HCT116 (cell line): Measurements from ENCODE around the gene KRTAP5-4. TPM values are rescaled to one million over a fixed set of nuclear protein-coding genes. Genes with fewer than 3 reads are reported as not detected.

Experiments used
- ATAC-seq: fragments of 200-7000 bp; cut with Tn5 transposase; 2 replicates; pipeline ENCODE4 v1.9.1; 2020; ENCODE audit warnings: mild to moderate bottlenecking, moderate library complexity
- BruUV-seq: library from RNA; stranded (reverse); fragments of 400-500 nt; replicated peaks from 2 replicates; lab custom pipeline; 2021; lab: Mats Ljungman, UMichigan
- CTCF ChIA-PET: fragments of 300-600 bp; sonication (Branson Sonifier 250); formaldehyde crosslinking; loops from one replicate; lab custom pipeline; 2021; ENCODE audit warnings: antibody characterized with exemption; lab: Charles Lee
- POLR2A ChIA-PET: fragments of 300-600, 350-600 bp; sonication (Branson Sonifier 250); formaldehyde crosslinking; loops from one replicate; lab custom pipeline; 2021; ENCODE audit warnings: antibody characterized with exemption; lab: Charles Lee
- RAD21 ChIA-PET, 2 experiments: fragments of 300-600 bp; sonication (Branson Sonifier 250); formaldehyde crosslinking; loops; one replicate each; lab custom pipeline; 2023; ENCODE audit warnings: low total read pairs in 2 of 2; ENCODE audit not compliant: uncharacterized antibody in 2 of 2, unreplicated experiment in 2 of 2, low non-redundant PET in 1 of 2; lab: Charles Lee
- DNase-seq: peaks from one replicate; pipeline ENCODE4 v3.0.0-alpha.2; 2010; ENCODE audit warnings: low read depth, low spot score
- H2AFZ ChIP-seq: fragments of 200-600 bp; shearing (Covaris generic), sonication (generic); 2 replicates; pipeline ENCODE4 v1.6.1; 2017; ENCODE audit warnings: low read depth, mixed run types, mixed read lengths, antibody characterized with exemption, low read length; ENCODE audit not compliant: poor library complexity, severe bottlenecking
- H3K27ac ChIP-seq: 2 replicates; pipeline ENCODE4 v1.5.1; 2012; ENCODE audit warnings: low read depth, low read length
- H3K27me3 ChIP-seq: fragments of 200-600 bp; sonication (generic); 2 replicates; pipeline ENCODE4 v1.6.1; 2016; ENCODE audit warnings: mixed run types, low read length, mixed read lengths; ENCODE audit not compliant: insufficient read depth
- H3K36me3 ChIP-seq, 2 experiments: fragments of 200-500 bp in 1 of 2; fragments of 200-600 bp in 1 of 2; sonication (Bioruptor generic) in 1 of 2; sonication (generic) in 1 of 2; 2 replicates each; pipeline versions ENCODE4 v1.5.1 to v1.6.1; 2014 to 2016; ENCODE audit warnings: low read length in 2 of 2, inconsistent platforms in 1 of 2, mixed read lengths in 1 of 2, mixed run types in 1 of 2; ENCODE audit not compliant: insufficient read depth in 2 of 2, control insufficient read depth in 1 of 2
- H3K4me1 ChIP-seq, 2 experiments: fragments of 200-600 bp in 1 of 2; sonication (generic) in 1 of 2; 2 replicates each; pipeline versions ENCODE4 v1.5.1 to v1.6.1; 2012 to 2017; ENCODE audit warnings: low read length in 2 of 2, inconsistent platforms in 1 of 2, mild to moderate bottlenecking in 1 of 2, mixed read lengths in 1 of 2, mixed run types in 1 of 2, moderate library complexity in 1 of 2; ENCODE audit not compliant: insufficient read depth in 2 of 2, control insufficient read depth in 1 of 2
- H3K4me2 ChIP-seq: fragments of 200-600 bp; sonication (generic); 2 replicates; pipeline ENCODE4 v1.6.1; 2017; ENCODE audit warnings: mixed run types, low read length, mixed read lengths
- H3K4me3 ChIP-seq, 2 experiments: fragments of 200-600 bp in 1 of 2; sonication (generic) in 1 of 2; replicated peaks in 1 of 2; 2 replicates each; pipeline ENCODE4 v1.5.1; 2011 to 2016; ENCODE audit warnings: low read length in 2 of 2, control low read depth in 1 of 2, low read depth in 1 of 2, mild to moderate bottlenecking in 1 of 2, mixed read lengths in 1 of 2, mixed run types in 1 of 2
- H3K79me2 ChIP-seq: fragments of 200-600 bp; sonication (generic); 2 replicates; pipeline ENCODE4 v1.6.1; 2017; ENCODE audit warnings: mild to moderate bottlenecking, mixed run types, low read length, moderate library complexity, mixed read lengths; ENCODE audit not compliant: insufficient read depth
- H3K9ac ChIP-seq: fragments of 200-600 bp; sonication (generic); 2 replicates; pipeline ENCODE4 v1.6.1; 2016; ENCODE audit warnings: low read length, mixed read lengths
- H3K9me2 ChIP-seq: fragments of 200-600 bp; sonication (generic), shearing (Covaris generic); 2 replicates; pipeline ENCODE4 v1.6.1; 2017; ENCODE audit warnings: mixed run types, mild to moderate bottlenecking, moderate library complexity; ENCODE audit not compliant: insufficient read depth
- H3K9me3 ChIP-seq, 2 experiments: fragments of 200-500 bp in 1 of 2; fragments of 200-600 bp in 1 of 2; sonication (Bioruptor generic) in 1 of 2; sonication (generic) in 1 of 2; 2 replicates each; pipeline ENCODE4 v1.6.1; 2014 to 2017; ENCODE audit warnings: low read length in 2 of 2, mixed read lengths in 2 of 2, inconsistent platforms in 1 of 2, low read depth in 1 of 2, mild to moderate bottlenecking in 1 of 2, mixed run types in 1 of 2, moderate library complexity in 1 of 2; ENCODE audit not compliant: control insufficient read depth in 1 of 2, insufficient read depth in 1 of 2
- H4K20me1 ChIP-seq: fragments of 200-600 bp; sonication (generic), shearing (Covaris generic); 2 replicates; pipeline ENCODE4 v1.6.1; 2017; ENCODE audit warnings: mixed run types, mild to moderate bottlenecking, moderate library complexity; ENCODE audit not compliant: insufficient read depth
- CBX3 ChIP-seq: IDR thresholded peaks from 2 replicates; pipeline ENCODE4 v1.6.1; 2012; ENCODE audit warnings: low read depth
- EZH2 ChIP-seq: fragments of 200-600 bp; sonication (generic); IDR thresholded peaks from 2 replicates; pipeline ENCODE4 v1.6.1; 2017; ENCODE audit warnings: antibody characterized with exemption, mixed run types
- EZH2phosphoT487 ChIP-seq: fragments of 200-600 bp; IDR thresholded peaks from 2 replicates; pipeline ENCODE4 v1.6.1; 2018; ENCODE audit warnings: antibody characterized with exemption, borderline replicate concordance
- POLR2A ChIP-seq: IDR thresholded peaks from 2 replicates; pipeline ENCODE4 v1.7.0; 2011; ENCODE audit warnings: borderline replicate concordance; ENCODE audit not compliant: insufficient read depth, insufficient read length; ENCODE audit errors: extremely low read depth
- TCF7L2 ChIP-seq: IDR thresholded peaks from 2 replicates; pipeline ENCODE4 v1.7.0; 2011; ENCODE audit warnings: borderline replicate concordance, inconsistent platforms; ENCODE audit not compliant: insufficient read depth, insufficient read length; ENCODE audit errors: extremely low read depth
- YY1 ChIP-seq: IDR thresholded peaks from 2 replicates; pipeline ENCODE4 v1.6.1; 2011; ENCODE audit warnings: low read length, low read depth, moderate library complexity, mild to moderate bottlenecking; ENCODE audit not compliant: insufficient replicate concordance; ENCODE audit errors: extremely low read depth
- intact Hi-C: fragments of 100-400 bp; cut with micrococcal nuclease; formaldehyde crosslinking; loops from 2 replicates; pipeline ENCODE4 v1.10.0; 2022
- total RNA-seq: library from RNA; stranded (reverse); gene quantifications from one replicate; pipeline ENCODE4 v1.2.1, GENCODE V29; 2021; ENCODE audit not compliant: unreplicated experiment

KRTAP5-4 gene
- total RNA-seq, 1 experiment from 2014 or later: not detected

DNA sequence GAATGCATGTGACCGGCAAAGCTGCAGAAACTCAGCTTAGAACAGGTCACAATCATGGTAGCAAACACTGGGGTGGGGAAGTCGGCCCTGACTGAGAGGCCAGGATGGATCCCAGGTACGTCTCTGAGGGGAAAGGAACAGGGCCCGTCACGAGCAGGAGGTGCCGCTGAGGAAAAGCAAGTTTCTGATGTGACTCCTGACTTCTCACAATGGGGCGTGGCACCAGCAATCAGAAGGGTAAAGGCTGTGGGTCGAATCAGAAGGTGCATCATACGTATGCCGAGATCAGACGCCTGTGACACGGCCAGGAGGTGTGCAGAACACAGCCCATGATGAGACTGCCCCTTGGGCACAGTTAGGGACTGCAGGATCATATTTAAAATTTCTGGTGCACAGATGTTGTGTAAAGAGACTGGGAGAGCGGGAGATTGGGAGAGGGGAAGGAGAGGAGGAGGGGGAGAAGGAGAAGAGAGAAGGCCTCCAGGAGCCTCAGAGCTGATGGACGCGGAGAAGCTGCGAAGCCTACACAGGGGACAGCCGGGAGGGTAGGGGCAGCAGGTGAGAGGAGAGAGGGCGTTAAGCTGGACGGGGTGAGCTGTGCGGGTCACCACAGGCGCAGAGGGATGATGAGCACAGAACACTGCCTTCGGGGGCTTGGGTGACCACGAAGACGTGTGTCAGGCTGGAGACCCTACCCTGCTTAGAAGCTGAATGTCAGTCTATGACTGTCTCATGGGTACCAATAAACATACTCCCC lies 38.4 kb upstream of the KRTAP5-4 start:
- Histone ChIP-seq H3K9me2 (no peaks in the 10 kb centered on the region), H3K36me3 (no peaks in the 10 kb centered on the region), H3K9ac (no peak overlapping the region), H3K27ac (no peak overlapping the region), H2AFZ (no peak overlapping the region), H3K4me3 (no peak overlapping the region), H3K4me2 (no peak overlapping the region), H3K27me3 (no peaks in the 10 kb centered on the region), H3K9me3 (no peaks in the 10 kb centered on the region), H3K4me1 (no peaks in the 10 kb centered on the region), H4K20me1 (no peaks in the 10 kb centered on the region), H3K79me2 (no peaks in the 10 kb centered on the region)
- no TSS peak for BruUV-seq
- TF ChIP-seq POLR2A: no peak
- TF ChIP-seq EZH2: no peak
- TF ChIP-seq CBX3: no peak
- TF ChIP-seq YY1: no peak
- TF ChIP-seq TCF7L2: no peak
- intact Hi-C loops: no loop called here
- ChIA-PET RAD21 (no interaction called here), POLR2A (no interaction called here), CTCF (no interaction called here)
- no peak for DNase-seq
- no peak for ATAC-seq

DNA sequence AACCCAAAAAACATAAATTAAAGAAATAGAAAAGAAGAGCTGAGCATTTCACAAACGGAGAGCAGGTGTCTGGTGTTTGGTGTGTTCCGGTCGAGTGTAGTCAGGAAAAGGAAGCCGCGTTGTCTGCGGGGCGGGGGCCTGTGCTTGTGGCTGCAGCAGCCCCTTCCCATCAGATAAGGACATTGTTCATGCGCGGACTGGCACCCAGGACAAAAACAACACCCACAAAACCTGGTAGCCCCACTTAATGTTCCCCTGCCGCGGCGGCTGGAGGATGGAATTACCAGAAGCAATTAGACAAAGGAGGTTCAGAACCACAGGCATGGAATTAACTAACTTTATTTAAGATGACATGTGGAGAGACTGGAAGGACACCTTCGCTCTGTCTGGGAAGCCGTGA lies 37.6 kb upstream of the KRTAP5-4 start:
- no peak overlapping the region for H3K4me3 ChIP-seq
- H3K4me1 ChIP-seq: no peaks in the 10 kb centered on the region
- CTCF ChIA-PET: no interaction called here
- H3K36me3 ChIP-seq: no peaks in the 10 kb centered on the region
- intact Hi-C loops: no loop called here
- H4K20me1 ChIP-seq: no peaks in the 10 kb centered on the region
- POLR2A ChIA-PET: no interaction called here
- ATAC-seq: no peak
- no TSS peak for BruUV-seq
- RAD21 ChIA-PET: no interaction called here
- H3K9me3 ChIP-seq: no peaks in the 10 kb centered on the region
- H3K27ac ChIP-seq: no peak overlapping the region
- H3K9me2 ChIP-seq: no peaks in the 10 kb centered on the region
- H3K27me3 ChIP-seq: no peaks in the 10 kb centered on the region
- no peak for TF ChIP-seq EZH2phosphoT487
- TF ChIP-seq, all 23 proteins: peak for 0
- Histone ChIP-seq H3K79me2 (no peaks in the 10 kb centered on the region), H3K9ac (no peak overlapping the region), H3K4me2 (no peak overlapping the region), H2AFZ (no peak overlapping the region)
- no peak for DNase-seq
